ENCODE data around the gene NAA16. TPM values are rescaled to one million over a fixed set of nuclear protein-coding genes. Genes with fewer than 3 reads are reported as not detected.

The NAA16 gene
- total and polyA plus RNA-seq, 2 donors (not counting 1 experiment from before 2014, with no cell fraction given): 14.3 to 33.5 TPM

DNA sequence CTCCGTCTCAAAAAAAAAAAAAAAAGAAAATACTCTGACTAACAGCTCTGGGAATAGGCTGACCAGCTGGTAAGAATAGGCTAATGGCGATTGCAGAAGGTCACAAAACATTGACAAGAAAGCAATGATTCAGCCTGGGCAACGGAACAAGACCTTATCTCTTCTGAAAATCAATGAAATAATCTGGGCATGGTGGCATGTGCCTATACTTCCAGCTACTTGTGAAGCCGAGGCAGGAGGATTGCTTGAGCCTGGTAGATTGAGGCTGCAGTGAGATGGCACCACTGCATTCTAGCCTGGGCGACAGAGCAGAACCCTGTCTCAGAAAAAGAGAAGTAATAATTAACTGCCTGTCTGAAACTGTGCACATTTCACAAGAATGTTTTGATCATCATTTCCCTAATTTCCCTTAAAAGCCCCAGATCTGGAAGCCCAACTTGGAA lies 28.9 kb upstream of the NAA16 start:
- peaks cover 6% of the 10 kb centered on the region for H3K4me1 Mint-ChIP-seq
- POLR2A ChIA-PET: no interaction called here
- 64% methylated on average over 4 of the region's 5 CpGs for WGBS (ENCODE audit: insufficient coverage)

DNA sequence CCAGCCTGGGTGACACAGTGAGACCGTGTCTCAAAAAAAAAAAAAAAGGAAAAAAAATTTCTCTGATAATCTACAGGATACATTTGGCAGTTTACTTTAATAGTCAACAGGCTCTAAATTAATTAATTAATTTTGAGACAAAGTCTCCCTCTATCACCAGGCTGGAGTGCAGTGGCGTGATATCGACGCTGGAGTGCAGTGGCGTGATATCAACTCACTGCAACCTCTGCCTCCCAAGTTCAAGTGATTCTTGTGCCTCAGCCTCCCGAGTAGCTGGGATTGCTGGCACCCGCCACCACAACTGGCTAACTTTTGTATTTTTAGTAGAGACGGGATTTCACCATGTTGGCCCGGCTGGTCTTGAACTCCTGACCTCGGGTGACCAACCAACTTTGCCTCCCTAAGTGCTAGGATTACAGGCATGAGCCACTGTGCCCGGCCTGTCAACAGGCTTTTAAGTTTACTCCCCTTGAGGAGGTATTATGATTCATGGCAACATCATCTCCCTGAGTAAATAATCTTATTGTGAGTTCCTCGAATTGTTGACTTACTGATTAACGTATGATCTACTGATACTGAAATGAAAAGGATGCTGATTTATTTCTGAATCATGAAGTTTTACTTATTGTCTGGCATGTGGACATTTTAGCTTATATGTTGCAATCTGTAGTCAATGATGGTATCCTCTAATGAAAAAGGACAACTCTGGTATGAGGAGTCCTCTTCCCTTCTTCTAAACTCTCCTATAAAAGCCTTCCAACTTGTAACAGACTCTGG lies 26.4 kb upstream of the NAA16 start:
- H4K20me1 ChIP-seq (ENCODE audit: control insufficient read depth, insufficient read depth, low read length, poor library complexity, severe bottlenecking): no peaks in the 10 kb centered on the region
- H3K4me1 Mint-ChIP-seq: peaks cover 6% of the 10 kb centered on the region
- ChIA-PET CTCF (interaction anchor here (0.6 kb wide), 1 partner anchor 507 kb away, joined by 3 read pairs; no protein-coding TSS in a partner anchor), POLR2A (interaction anchor here (0.7 kb wide), 1 partner anchor 15 kb away, joined by 4 read pairs; no protein-coding TSS in a partner anchor)
- H3K27me3 ChIP-seq (replicated peaks in 1 of 4; ENCODE audit: control extremely low read depth in 1 of 4, control insufficient read depth in 3 of 4, insufficient read depth in 4 of 4, low read length in 3 of 4): no peaks in the 10 kb centered on the region
- 97% methylated on average over 5 of the region's 13 CpGs for WGBS (ENCODE audit: insufficient coverage)
- ATAC-seq (ENCODE audit: low read depth) (no peak), DNase-seq (no peak)
- H3K79me2 ChIP-seq (ENCODE audit: control insufficient read depth, insufficient read depth, low read length): no peaks in the 10 kb centered on the region
- TF ChIP-seq, protein P1, sequence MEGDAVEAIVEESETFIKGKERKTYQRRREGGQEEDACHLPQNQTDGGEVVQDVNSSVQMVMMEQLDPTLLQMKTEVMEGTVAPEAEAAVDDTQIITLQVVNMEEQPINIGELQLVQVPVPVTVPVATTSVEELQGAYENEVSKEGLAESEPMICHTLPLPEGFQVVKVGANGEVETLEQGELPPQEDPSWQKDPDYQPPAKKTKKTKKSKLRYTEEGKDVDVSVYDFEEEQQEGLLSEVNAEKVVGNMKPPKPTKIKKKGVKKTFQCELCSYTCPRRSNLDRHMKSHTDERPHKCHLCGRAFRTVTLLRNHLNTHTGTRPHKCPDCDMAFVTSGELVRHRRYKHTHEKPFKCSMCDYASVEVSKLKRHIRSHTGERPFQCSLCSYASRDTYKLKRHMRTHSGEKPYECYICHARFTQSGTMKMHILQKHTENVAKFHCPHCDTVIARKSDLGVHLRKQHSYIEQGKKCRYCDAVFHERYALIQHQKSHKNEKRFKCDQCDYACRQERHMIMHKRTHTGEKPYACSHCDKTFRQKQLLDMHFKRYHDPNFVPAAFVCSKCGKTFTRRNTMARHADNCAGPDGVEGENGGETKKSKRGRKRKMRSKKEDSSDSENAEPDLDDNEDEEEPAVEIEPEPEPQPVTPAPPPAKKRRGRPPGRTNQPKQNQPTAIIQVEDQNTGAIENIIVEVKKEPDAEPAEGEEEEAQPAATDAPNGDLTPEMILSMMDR (IDR thresholded peaks at IDR 0.05): no peak
- TF ChIP-seq EZH2 (IDR thresholded peaks at IDR 0.05; ENCODE audit: borderline replicate concordance, insufficient read depth, low read depth, low read length, poor library complexity, severe bottlenecking): no peak
- intact Hi-C loops (cut with micrococcal nuclease): no loop called here
- no peaks in the 10 kb centered on the region for H3K9me3 ChIP-seq (ENCODE audit: control extremely low read depth in 1 of 3, control insufficient read depth in 2 of 3, insufficient read depth in 1 of 3, low read length in 2 of 3)
- no peak overlapping the region for H3K4me3 ChIP-seq (ENCODE audit: control extremely low read depth in 1 of 5, extremely low read depth in 1 of 5, insufficient read depth in 1 of 5, low read depth in 2 of 5, low read length in 4 of 5)
- H3K27me3 Mint-ChIP-seq: no peaks in the 10 kb centered on the region
- H3K27ac ChIP-seq (ENCODE audit: low read length in 2 of 2): no peak overlapping the region
- no peak overlapping the region for H2AFZ ChIP-seq (ENCODE audit: insufficient read depth, low read depth, low read length, poor library complexity, severe bottlenecking)
- no peaks in the 10 kb centered on the region for H3K36me3 ChIP-seq (replicated peaks in 1 of 2; ENCODE audit: control extremely low read depth in 1 of 2, control insufficient read depth in 1 of 2, extremely low read depth in 1 of 2, insufficient read depth in 2 of 2, low read length in 1 of 2)
- H3K4me3 Mint-ChIP-seq: no peak overlapping the region
- H3K4me1 ChIP-seq (ENCODE audit: control insufficient read depth in 2 of 2, insufficient read depth in 2 of 2, low read length in 2 of 2): peaks cover 8 to 10% of the 10 kb centered on the region in 2 donors
- no peak overlapping the region for H3K4me2 ChIP-seq (replicated peaks; ENCODE audit: low read depth, low read length, poor library complexity, severe bottlenecking)
- H3K9me3 Mint-ChIP-seq (ENCODE audit: insufficient read depth): no peaks in the 10 kb centered on the region
- no peak overlapping the region for H3K9ac ChIP-seq (ENCODE audit: low read length)
- H3K27ac Mint-ChIP-seq: no peak overlapping the region

More for the DNA sequence above, 28.9 kb upstream of the NAA16 start:
- Histone ChIP-seq H3K36me3 (replicated peaks in 1 of 2; ENCODE audit: control extremely low read depth in 1 of 2, control insufficient read depth in 1 of 2, extremely low read depth in 1 of 2, insufficient read depth in 2 of 2, low read length in 1 of 2) (no peaks in the 10 kb centered on the region), H3K27ac (ENCODE audit: low read length in 2 of 2) (no peak overlapping the region), H3K9ac (ENCODE audit: low read length) (no peak overlapping the region), H3K79me2 (ENCODE audit: control insufficient read depth, insufficient read depth, low read length) (no peaks in the 10 kb centered on the region), H3K27me3 (replicated peaks in 1 of 4; ENCODE audit: control extremely low read depth in 1 of 4, control insufficient read depth in 3 of 4, insufficient read depth in 4 of 4, low read length in 3 of 4) (no peaks in the 10 kb centered on the region), H3K4me2 (replicated peaks; ENCODE audit: low read depth, low read length, poor library complexity, severe bottlenecking) (peak overlapping the region; percentile 39), H2AFZ (ENCODE audit: insufficient read depth, low read depth, low read length, poor library complexity, severe bottlenecking) (no peak overlapping the region), H3K4me3 (ENCODE audit: control extremely low read depth in 1 of 5, extremely low read depth in 1 of 5, insufficient read depth in 1 of 5, low read depth in 2 of 5, low read length in 4 of 5) (no peak overlapping the region), H4K20me1 (ENCODE audit: control insufficient read depth, insufficient read depth, low read length, poor library complexity, severe bottlenecking) (no peaks in the 10 kb centered on the region), H3K9me3 (ENCODE audit: control extremely low read depth in 1 of 3, control insufficient read depth in 2 of 3, insufficient read depth in 1 of 3, low read length in 2 of 3) (no peaks in the 10 kb centered on the region), H3K4me1 (ENCODE audit: control insufficient read depth in 2 of 2, insufficient read depth in 2 of 2, low read length in 2 of 2) (peaks cover 8 to 10% of the 10 kb centered on the region in 2 donors)
- intact Hi-C loops (cut with micrococcal nuclease): no loop called here
- H3K9me3 Mint-ChIP-seq (ENCODE audit: insufficient read depth): no peaks in the 10 kb centered on the region
- TF ChIP-seq, protein P1 (IDR thresholded peaks at IDR 0.05): no peak
- no peak for TF ChIP-seq EZH2 (IDR thresholded peaks at IDR 0.05; ENCODE audit: borderline replicate concordance, insufficient read depth, low read depth, low read length, poor library complexity, severe bottlenecking)
- CTCF ChIA-PET: interaction anchor here (1.8 kb wide), 1 partner anchor 208 kb away, joined by 4 read pairs; no protein-coding TSS in a partner anchor
- ATAC-seq (ENCODE audit: low read depth) (peak; percentile 61), DNase-seq (peak; percentile 31)
- H3K27ac Mint-ChIP-seq: no peak overlapping the region
- peaks cover 4% of the 10 kb centered on the region for H3K27me3 Mint-ChIP-seq
- H3K4me3 Mint-ChIP-seq: no peak overlapping the region
